Neural cell (in vitro differentiated cells): ENCODE data around the gene KLHL15. TPM values are rescaled to one million over a fixed set of nuclear protein-coding genes. Genes with fewer than 3 reads are reported as not detected.

Experiments
- H2AFZ ChIP-seq: fragments of 200-600, 300-800 bp; sonication (generic), shearing (Covaris generic); 2 replicates; pipeline ENCODE4 v1.6.0; 2014; ENCODE audit warnings: low read depth, mild to moderate bottlenecking, antibody characterized with exemption, low read length, moderate library complexity
- H3F3A ChIP-seq: fragments of 200-600 bp; shearing (Covaris generic); 2 replicates; pipeline ENCODE4 v1.6.1; 2016; ENCODE audit warnings: mild to moderate bottlenecking, moderate library complexity, mixed read lengths, antibody characterized with exemption, low read length; ENCODE audit not compliant: insufficient read depth, poor library complexity, severe bottlenecking
- H3K27ac ChIP-seq: fragments of 200-600, 300-800 bp; sonication (generic), shearing (Covaris generic); 2 replicates; pipeline ENCODE4 v1.5.1; 2014; ENCODE audit warnings: mild to moderate bottlenecking, low read length, moderate library complexity
- H3K27me3 ChIP-seq: fragments of 300-800, 200-600 bp; sonication (generic), shearing (Covaris generic); 2 replicates; pipeline ENCODE4 v1.6.0; 2014; ENCODE audit warnings: mild to moderate bottlenecking, low read depth, low read length, moderate library complexity; ENCODE audit not compliant: insufficient read depth
- H3K36me3 ChIP-seq: fragments of 300-800, 200-600 bp; sonication (generic), shearing (Covaris generic); 2 replicates; pipeline ENCODE4 v1.5.1; 2014; ENCODE audit warnings: mild to moderate bottlenecking, antibody characterized with exemption, low read length, moderate library complexity; ENCODE audit not compliant: insufficient read depth
- H3K4me2 ChIP-seq: fragments of 300-800, 200-600 bp; sonication (generic), shearing (Covaris generic); 2 replicates; pipeline ENCODE4 v1.6.0; 2014; ENCODE audit warnings: mild to moderate bottlenecking, low read length
- H3K4me3 ChIP-seq: fragments of 300-800, 200-600 bp; sonication (generic), shearing (Covaris generic); 2 replicates; pipeline ENCODE4 v1.5.1; 2014; ENCODE audit warnings: mild to moderate bottlenecking, low read length, moderate library complexity
- H3K79me2 ChIP-seq: fragments of 200-600 bp; shearing (Covaris generic); replicated peaks from 2 replicates; pipeline ENCODE4 v1.6.0; 2014; ENCODE audit warnings: mild to moderate bottlenecking, low read length, moderate library complexity; ENCODE audit not compliant: insufficient read depth
- H3K9ac ChIP-seq: fragments of 300-800, 200-600 bp; sonication (generic), shearing (Covaris generic); 2 replicates; pipeline ENCODE4 v1.6.1; 2016; ENCODE audit warnings: mild to moderate bottlenecking, low read length, mixed read lengths
- H3K9me2 ChIP-seq: fragments of 200-600 bp; shearing (Covaris generic); 2 replicates; pipeline ENCODE4 v1.6.1; 2016; ENCODE audit warnings: mild to moderate bottlenecking, low read length, mixed read lengths; ENCODE audit not compliant: insufficient read depth
- H3K9me3 ChIP-seq: fragments of 200-600, 300-800 bp; sonication (generic), shearing (Covaris generic); 2 replicates; pipeline ENCODE4 v1.6.1; 2016; ENCODE audit warnings: mild to moderate bottlenecking, mixed run types, low read length, moderate library complexity, mixed read lengths
- H4K20me1 ChIP-seq: fragments of 200-600 bp; shearing (Covaris generic); 2 replicates; pipeline ENCODE4 v1.6.1; 2016; ENCODE audit warnings: mild to moderate bottlenecking, mixed run types; ENCODE audit not compliant: insufficient read depth
- CTCF ChIP-seq: fragments of 450-650 bp; IDR thresholded peaks from 2 replicates; pipeline ENCODE4 v1.5.1; 2014; ENCODE audit warnings: antibody characterized with exemption, mild to moderate bottlenecking, moderate library complexity; ENCODE audit not compliant: poor library complexity, severe bottlenecking
- EP300 ChIP-seq: fragments of 450-650 bp; conservative IDR thresholded peaks from 2 replicates; pipeline ENCODE4 v1.6.1; 2014; ENCODE audit warnings: antibody characterized with exemption, mild to moderate bottlenecking, moderate library complexity; ENCODE audit not compliant: poor library complexity, severe bottlenecking
- EZH2 ChIP-seq: fragments of 200-600, 300-800 bp; shearing (Covaris generic), sonication (generic); IDR thresholded peaks from 2 replicates; pipeline ENCODE4 v1.6.1; 2014; ENCODE audit warnings: antibody characterized with exemption, low read length, borderline replicate concordance, mild to moderate bottlenecking; ENCODE audit not compliant: insufficient read depth, poor library complexity, severe bottlenecking
- MXI1 ChIP-seq: fragments of 450-650 bp; conservative IDR thresholded peaks from 2 replicates; pipeline ENCODE4 v1.6.1; 2014; ENCODE audit warnings: antibody characterized with exemption, mild to moderate bottlenecking; ENCODE audit not compliant: poor library complexity, severe bottlenecking
- POLR2AphosphoS5 ChIP-seq: IDR thresholded peaks from 2 replicates; pipeline ENCODE4 v1.6.1; 2012
- RAD21 ChIP-seq: fragments of 450-650 bp; conservative IDR thresholded peaks from 2 replicates; pipeline ENCODE4 v1.6.1; 2014; ENCODE audit warnings: antibody characterized with exemption, mild to moderate bottlenecking, moderate library complexity
- REST ChIP-seq: IDR thresholded peaks from 2 replicates; pipeline ENCODE4 v1.6.1; 2012; ENCODE audit warnings: borderline replicate concordance
- SMC3 ChIP-seq: fragments of 450-650 bp; conservative IDR thresholded peaks from 2 replicates; pipeline ENCODE4 v1.6.1; 2014; ENCODE audit warnings: antibody characterized with exemption, mild to moderate bottlenecking, moderate library complexity; ENCODE audit not compliant: poor library complexity
- TAF1 ChIP-seq: IDR thresholded peaks from 2 replicates; pipeline ENCODE4 v1.6.1; 2012; ENCODE audit warnings: low read depth
- polyA plus RNA-seq: library from polyadenylated mRNA; depleted of rRNA; stranded (reverse); fragments of >200 nt; gene quantifications from 2 replicates; pipeline ENCODE4 v1.2.3, GENCODE V29; 2014

KLHL15 gene
- polyA plus RNA-seq, 1 donor from 2014 or later = 12.9 TPM

GRCh38 chrX:23938690-23939089 is 88.3 kb downstream of the KLHL15 start:
- no peaks in the 10 kb centered on the region for H3K79me2 ChIP-seq
- H3F3A ChIP-seq = no peaks in the 10 kb centered on the region
- TF ChIP-seq EZH2 (no peak), CTCF (no peak), REST (no peak), RAD21 (no peak), EP300 (no peak), POLR2AphosphoS5 (no peak)
- no peaks in the 10 kb centered on the region for H3K27me3 ChIP-seq
- H3K9me2 ChIP-seq = no peaks in the 10 kb centered on the region
- H3K9me3 ChIP-seq = no peaks in the 10 kb centered on the region
- no peak overlapping the region for H3K4me3 ChIP-seq
- no peak overlapping the region for H3K9ac ChIP-seq
- no peak overlapping the region for H3K27ac ChIP-seq
- no peaks in the 10 kb centered on the region for H4K20me1 ChIP-seq
- H3K36me3 ChIP-seq = no peaks in the 10 kb centered on the region
- no peak overlapping the region for H3K4me2 ChIP-seq
- H2AFZ ChIP-seq = no peak overlapping the region

- Histone ChIP-seq H3K27ac (no peak overlapping the region), H3K9me3 (no peaks in the 10 kb centered on the region), H3K4me2 (no peak overlapping the region), H3K9me2 (no peaks in the 10 kb centered on the region), H2AFZ (no peak overlapping the region), H3K9ac (no peak overlapping the region), H3K4me3 (no peak overlapping the region), H3K36me3 (no peaks in the 10 kb centered on the region), H3F3A (no peaks in the 10 kb centered on the region), H3K79me2 (no peaks in the 10 kb centered on the region), H4K20me1 (no peaks in the 10 kb centered on the region), H3K27me3 (no peaks in the 10 kb centered on the region)
- TF ChIP-seq RAD21 = no peak
- TF ChIP-seq CTCF = no peak
- TF ChIP-seq EP300 = no peak
- no peak for TF ChIP-seq MXI1
- TF ChIP-seq REST = no peak
- TF ChIP-seq EZH2 = no peak
- TF ChIP-seq SMC3 = no peak
- no peak for TF ChIP-seq POLR2AphosphoS5
- TF ChIP-seq TAF1 = no peak
Measured at GRCh38 chrX:23937100-23937499, 89.9 kb downstream of the KLHL15 start.
